HepG2 (cell line): ENCODE results near the gene MACROD2. TPM values are rescaled to one million over a fixed set of nuclear protein-coding genes. Genes with fewer than 3 reads are reported as not detected.

ENCODE experiments used
- FOXA1 ChIP-seq, 2 experiments: fragments of 450-650 bp in 1 of 2; sonication (generic) in 1 of 2; formaldehyde crosslinking in 1 of 2; IDR thresholded peaks; 2 replicates each; pipeline versions ENCODE4 v1.4.0 to v1.6.1; 2016 to 2020; ENCODE audit warnings: missing genetic modification reagents in 1 of 2
- HMGXB3 ChIP-seq: sonication (generic); formaldehyde crosslinking; IDR thresholded peaks from 2 replicates; pipeline ENCODE4 v1.4.0; 2020; ENCODE audit warnings: missing genetic modification reagents, borderline replicate concordance
- ISL2 ChIP-seq: sonication (generic); formaldehyde crosslinking; IDR thresholded peaks from 2 replicates; pipeline ENCODE4 v1.5.0; 2020; ENCODE audit warnings: missing genetic modification reagents
- JARID2 ChIP-seq: sonication (generic); formaldehyde crosslinking; IDR thresholded peaks from 2 replicates; pipeline ENCODE4 v1.8.1; 2023; ENCODE audit warnings: missing genetic modification reagents, inconsistent platforms; ENCODE audit not compliant: insufficient replicate concordance
- PLRG1 ChIP-seq: fragments of 450-650 bp; conservative IDR thresholded peaks from 2 replicates; pipeline ENCODE4 v1.6.1; 2016
- REL ChIP-seq: sonication (generic); formaldehyde crosslinking; conservative IDR thresholded peaks from 2 replicates; pipeline ENCODE4 v1.8.0; 2022; ENCODE audit warnings: mild to moderate bottlenecking, missing genetic modification reagents, moderate library complexity
- TRIM22 ChIP-seq: fragments of 450-650 bp; IDR thresholded peaks from 2 replicates; pipeline ENCODE4 v1.6.1; 2017
- ZMYM4 ChIP-seq: sonication (generic); formaldehyde crosslinking; IDR thresholded peaks from 2 replicates; pipeline ENCODE4 v1.8.1; 2023; ENCODE audit warnings: mild to moderate bottlenecking, missing genetic modification reagents
- ZNF264 ChIP-seq: sonication (generic); formaldehyde crosslinking; IDR thresholded peaks from 2 replicates; pipeline ENCODE4 v1.4.0; 2020; ENCODE audit warnings: missing genetic modification reagents
- polyA plus RNA-seq, 8 experiments: library from polyadenylated mRNA; depleted of rRNA in 3 of 8; stranded (reverse) in 7 of 8; unstranded in 1 of 8; fragments of >200 nt; fragmentation: Illumina TruSeq in 4 of 8; extraction: Trizol in 4 of 8; gene quantifications; 2 replicates each; pipeline versions ENCODE4 v1.2.1 to v1.2.3, GENCODE V29; 2011 to 2016; ENCODE audit warnings: low read depth in 4 of 8, missing spikeins in 1 of 8, mixed read lengths in 1 of 8; ENCODE audit not compliant: insufficient read depth in 1 of 8
- total RNA-seq, 5 experiments: library from RNA; depleted of rRNA; stranded (reverse); fragments of >200 nt; fragmentation: Illumina TruSeq; extraction: Trizol; gene quantifications; 2 replicates each; pipeline ENCODE4 v1.2.3, GENCODE V29; 2016; ENCODE audit warnings: low read depth in 1 of 5
- TF ChIP-seq, protein P1 (sequence below): sonication (generic); formaldehyde crosslinking; IDR thresholded peaks from 2 replicates; pipeline ENCODE4 v1.4.0; 2020; ENCODE audit warnings: missing genetic modification reagents, mild to moderate bottlenecking, borderline replicate concordance
- TF ChIP-seq, protein P2 (sequence below), 2 experiments: sonication (generic) in 1 of 2; formaldehyde crosslinking in 1 of 2; IDR thresholded peaks; 2 replicates each; pipeline versions ENCODE4 v1.5.1 to v1.6.1; 2011 to 2020; ENCODE audit warnings: borderline replicate concordance in 1 of 2, low read depth in 1 of 2, low read length in 1 of 2, mild to moderate bottlenecking in 1 of 2, missing genetic modification reagents in 1 of 2, moderate library complexity in 1 of 2

Gene MACROD2
- total and polyA plus RNA-seq, 2 of the 13 experiments (the other 11 are each of a cell fraction or from before 2014, with no cell fraction given), result 0.13 to 0.51 TPM

DNA sequence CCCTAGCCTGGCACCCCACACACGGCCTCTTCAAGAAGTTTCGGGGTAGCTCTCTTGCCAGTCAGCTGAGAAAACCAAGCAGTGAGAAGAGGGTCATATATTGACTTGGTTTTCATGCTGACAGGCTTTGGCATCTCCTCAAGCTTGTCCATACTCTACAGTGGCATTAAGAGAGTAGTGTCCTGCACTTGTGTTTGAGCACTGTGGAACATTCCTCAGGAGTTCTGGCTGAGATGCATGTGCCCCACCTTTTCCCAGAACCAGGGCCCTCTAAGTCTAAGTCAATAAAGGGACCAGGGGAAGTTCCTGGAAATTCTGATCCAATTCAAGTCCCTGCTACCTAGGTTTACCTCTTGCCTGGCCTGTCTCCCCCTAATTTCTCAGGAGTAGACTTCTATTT, 886.2 kb downstream of the MACROD2 start (continued):
- no peak for TF ChIP-seq HMGXB3
- no peak for TF ChIP-seq JARID2
- no peak for TF ChIP-seq FOXA1 (IDR thresholded peaks at IDR 0.05)
- no peak for TF ChIP-seq FOXA1 (CRISPR knock-in tag; IDR thresholded peaks at IDR 0.05)
- no peak for TF ChIP-seq ZMYM4 (CRISPR knock-in tag)
- no peak for TF ChIP-seq ISL2 (CRISPR knock-in tag)
- TF ChIP-seq ZNF264 (CRISPR knock-in tag), result no peak
- TF ChIP-seq, protein P1, sequence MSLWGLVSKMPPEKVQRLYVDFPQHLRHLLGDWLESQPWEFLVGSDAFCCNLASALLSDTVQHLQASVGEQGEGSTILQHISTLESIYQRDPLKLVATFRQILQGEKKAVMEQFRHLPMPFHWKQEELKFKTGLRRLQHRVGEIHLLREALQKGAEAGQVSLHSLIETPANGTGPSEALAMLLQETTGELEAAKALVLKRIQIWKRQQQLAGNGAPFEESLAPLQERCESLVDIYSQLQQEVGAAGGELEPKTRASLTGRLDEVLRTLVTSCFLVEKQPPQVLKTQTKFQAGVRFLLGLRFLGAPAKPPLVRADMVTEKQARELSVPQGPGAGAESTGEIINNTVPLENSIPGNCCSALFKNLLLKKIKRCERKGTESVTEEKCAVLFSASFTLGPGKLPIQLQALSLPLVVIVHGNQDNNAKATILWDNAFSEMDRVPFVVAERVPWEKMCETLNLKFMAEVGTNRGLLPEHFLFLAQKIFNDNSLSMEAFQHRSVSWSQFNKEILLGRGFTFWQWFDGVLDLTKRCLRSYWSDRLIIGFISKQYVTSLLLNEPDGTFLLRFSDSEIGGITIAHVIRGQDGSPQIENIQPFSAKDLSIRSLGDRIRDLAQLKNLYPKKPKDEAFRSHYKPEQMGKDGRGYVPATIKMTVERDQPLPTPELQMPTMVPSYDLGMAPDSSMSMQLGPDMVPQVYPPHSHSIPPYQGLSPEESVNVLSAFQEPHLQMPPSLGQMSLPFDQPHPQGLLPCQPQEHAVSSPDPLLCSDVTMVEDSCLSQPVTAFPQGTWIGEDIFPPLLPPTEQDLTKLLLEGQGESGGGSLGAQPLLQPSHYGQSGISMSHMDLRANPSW, result no peak
- no peak for TF ChIP-seq TRIM22
- no peak for TF ChIP-seq REL
- TF ChIP-seq, protein P2, sequence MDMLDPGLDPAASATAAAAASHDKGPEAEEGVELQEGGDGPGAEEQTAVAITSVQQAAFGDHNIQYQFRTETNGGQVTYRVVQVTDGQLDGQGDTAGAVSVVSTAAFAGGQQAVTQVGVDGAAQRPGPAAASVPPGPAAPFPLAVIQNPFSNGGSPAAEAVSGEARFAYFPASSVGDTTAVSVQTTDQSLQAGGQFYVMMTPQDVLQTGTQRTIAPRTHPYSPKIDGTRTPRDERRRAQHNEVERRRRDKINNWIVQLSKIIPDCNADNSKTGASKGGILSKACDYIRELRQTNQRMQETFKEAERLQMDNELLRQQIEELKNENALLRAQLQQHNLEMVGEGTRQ (IDR thresholded peaks at IDR 0.05; ENCODE audit: low read depth, low read length), result no peak
- TF ChIP-seq, protein P2 (CRISPR knock-in tag; IDR thresholded peaks at IDR 0.05; ENCODE audit: borderline replicate concordance), result no peak
- TF ChIP-seq PLRG1, result no peak
